HG03097 (cell line): Measurements from ENCODE around the gene KSR1.
"Not testable (repeated sequence)": the region's sequence is repeated elsewhere in the genome, so short reads cannot be mapped to it uniquely, and the experiment has no call there.

ENCODE experiments used
- ATAC-seq: cut with Tn5 transposase; IDR thresholded peaks from one replicate; pipeline ENCODE4 v1.9.1; 2021; ENCODE audit not compliant: unreplicated experiment, low FRiP score

Gene KSR1

DNA sequence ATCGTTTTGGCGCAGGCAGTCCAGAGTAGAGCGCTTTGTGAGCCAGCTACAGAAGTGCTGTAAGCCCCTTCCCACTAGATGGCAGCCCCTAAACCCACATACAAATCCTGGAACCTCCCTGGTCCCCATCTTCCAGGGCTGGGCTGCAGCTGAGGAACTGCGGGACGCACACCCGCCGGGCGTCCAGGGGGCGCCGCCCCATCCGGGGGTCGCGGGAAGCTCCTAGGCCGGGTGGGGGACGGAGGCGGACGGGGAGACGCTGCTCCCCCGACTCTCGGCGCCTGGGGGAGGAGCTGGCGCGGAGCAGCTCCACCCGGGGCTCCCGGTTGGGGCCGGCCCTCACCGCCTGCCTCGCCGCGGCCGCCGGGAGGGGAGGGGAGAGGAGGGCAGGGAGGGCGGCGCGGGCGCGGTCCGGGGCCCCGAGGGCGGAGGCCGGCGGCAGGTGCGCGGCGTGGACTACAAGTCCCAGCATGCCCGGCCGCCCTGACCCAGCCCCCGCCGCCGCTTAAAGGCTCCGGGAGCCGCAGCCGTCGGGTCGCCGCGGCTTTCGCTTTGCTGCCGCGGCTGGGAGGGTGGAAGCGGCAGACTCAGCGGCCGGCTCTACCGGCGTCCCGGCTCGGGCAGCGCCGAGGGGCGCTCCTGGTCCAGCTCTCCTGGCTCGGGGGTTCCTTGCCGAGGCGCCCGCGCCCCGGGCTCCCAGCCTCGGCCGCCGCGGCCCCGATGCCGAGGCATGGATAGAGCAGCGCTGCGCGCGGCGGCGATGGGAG, at the start of gene KSR1:
Gene KSR1, plus strand, starts transcription at position 535 of the 767 bp plus-strand sequence. Its CDS starts 196 bp downstream, at position 731.
- peak; percentile 87 for ATAC-seq

DNA sequence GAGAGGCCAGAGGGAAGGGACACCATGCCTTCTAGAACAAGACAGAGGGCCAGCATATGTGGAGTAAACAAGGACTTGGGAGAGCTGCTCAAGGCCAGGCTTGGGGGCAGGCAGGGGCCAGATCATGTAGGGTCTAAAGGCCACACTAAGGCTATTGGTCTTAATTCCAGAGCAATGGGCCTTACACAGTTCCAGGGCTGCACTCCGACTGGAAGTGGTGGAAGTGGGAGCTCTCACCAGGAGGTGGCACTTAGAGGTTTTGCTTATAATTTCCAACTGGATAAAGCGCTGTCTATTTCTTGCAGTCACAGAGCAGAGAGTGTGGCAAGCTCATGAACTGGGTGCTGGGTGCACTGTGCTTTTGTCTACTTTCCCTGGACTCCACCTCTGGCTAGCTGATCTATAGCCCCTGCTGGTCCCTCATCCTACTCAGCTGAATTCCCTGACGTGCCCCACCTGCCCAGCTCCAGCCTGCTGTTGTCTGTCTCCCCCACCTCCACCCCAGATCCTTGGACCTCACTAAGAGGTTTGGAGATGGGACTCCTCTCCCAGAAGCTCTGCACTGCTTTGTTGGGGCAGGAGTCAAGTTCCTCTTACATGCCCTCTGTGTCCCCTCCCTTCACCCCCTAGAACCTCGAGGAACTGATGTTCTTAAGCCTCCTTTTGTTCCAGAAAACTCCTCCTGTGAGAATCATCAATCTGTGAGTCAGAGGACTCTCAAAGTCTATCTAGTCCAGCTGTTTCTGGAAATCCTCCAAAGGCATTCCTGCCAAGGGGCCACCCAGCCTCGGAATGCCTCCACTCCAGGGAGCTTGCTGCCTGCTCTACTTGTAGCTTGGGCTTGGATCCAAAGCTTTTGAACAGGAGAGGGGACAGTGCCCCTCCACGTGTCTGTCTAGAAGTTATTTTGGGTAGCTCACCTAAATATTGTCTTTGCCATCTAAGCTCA, 48.1 kb upstream of the KSR1 start:
- no peak for ATAC-seq

DNA sequence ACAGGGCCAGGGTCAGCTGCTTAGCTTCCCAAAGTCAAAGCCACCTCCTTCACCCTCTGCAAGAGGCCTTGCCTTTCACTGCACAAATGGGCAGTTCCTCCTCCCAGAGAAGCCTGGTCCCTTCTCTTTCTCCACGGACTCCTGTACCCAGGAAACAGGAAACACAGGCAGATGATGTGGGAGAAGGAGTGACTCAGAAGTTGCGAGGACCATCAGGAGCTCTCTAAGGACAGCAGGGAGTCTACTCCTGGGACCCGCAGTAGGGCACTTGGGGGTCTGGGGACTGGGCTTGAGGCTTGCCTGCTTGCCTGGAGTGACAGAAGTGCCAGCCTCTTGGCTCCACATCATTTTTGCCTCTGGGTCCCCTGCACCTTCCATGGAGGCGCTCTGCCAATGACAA, 47.4 kb upstream of the KSR1 start:
- ATAC-seq, result no peak

DNA sequence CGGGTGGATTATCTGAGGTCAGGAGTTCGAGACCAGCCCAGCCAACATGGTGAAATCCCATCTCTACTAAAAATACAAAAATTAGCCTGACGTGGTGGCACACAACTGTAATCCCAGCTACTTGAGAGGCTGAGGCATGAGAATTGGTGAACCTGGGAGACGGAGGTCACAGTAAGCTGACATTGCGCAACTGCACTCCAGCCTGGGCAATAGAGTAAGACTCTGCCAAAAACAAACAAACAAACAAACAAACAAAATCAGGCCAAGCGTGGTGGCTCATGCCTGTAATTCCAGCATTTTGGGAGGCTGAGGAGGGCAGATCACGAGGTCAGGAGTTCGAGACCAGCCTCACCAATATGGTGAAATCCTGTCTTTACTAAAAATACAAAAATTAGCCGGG, 44.1 kb upstream of the KSR1 start:
- ATAC-seq, result not testable (repeated sequence)

DNA sequence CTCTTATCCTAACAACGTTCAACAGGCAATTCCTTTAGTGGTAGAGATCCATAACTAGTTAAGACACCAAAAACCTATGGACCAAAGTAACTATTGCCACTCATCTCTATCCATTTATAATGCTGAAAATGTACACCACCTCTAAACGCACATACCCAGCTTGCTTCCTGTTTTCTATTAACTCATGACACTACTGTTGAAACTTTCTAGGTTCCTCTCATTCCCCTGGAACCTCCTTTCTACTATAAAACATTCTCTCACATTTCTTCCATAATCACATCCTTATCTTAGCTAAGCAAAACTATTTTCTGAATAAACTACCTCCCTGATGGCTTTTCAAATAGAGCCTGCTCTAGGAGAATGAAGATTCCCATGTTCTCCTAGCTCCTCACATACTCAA, 42.9 kb upstream of the KSR1 start:
- ATAC-seq, result no peak

DNA sequence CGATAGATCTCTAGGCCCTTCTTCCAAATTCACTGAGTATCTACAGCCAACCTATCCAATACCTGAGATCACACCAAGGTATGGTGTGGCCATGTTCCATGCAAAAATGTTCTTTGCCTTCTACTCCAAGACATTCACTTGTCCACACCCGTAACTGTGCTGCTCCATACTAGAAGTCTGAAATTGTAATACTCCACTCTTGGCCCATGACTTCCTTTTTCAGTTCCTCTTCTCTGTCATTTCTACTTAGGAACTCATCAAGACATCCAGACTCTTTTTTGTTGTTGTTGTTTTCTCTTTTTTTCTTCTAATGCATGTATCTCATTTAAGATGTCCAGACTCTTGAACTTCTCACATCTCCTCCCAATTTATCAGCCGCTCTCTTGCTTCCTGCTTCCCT, 42.5 kb upstream of the KSR1 start:
- no peak for ATAC-seq

DNA sequence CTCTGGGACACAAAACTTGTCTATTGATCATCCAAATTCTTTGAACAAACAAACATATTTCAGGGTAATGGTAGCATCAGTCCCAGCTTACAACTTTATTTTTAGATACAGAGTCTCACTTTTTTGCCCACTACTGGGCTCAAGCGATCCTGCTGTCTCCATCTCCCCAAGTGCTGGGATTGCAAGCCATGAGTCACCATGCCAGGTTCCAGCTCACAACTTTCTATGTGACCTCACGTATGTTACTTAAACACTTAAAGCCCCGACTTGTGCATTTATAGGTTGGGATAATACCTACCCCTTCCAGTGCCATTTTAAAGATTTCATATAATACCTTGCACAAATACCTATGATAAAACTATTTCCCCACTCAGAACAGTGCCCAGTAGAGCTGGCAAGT, 42.0 kb upstream of the KSR1 start:
- no peak for ATAC-seq

DNA sequence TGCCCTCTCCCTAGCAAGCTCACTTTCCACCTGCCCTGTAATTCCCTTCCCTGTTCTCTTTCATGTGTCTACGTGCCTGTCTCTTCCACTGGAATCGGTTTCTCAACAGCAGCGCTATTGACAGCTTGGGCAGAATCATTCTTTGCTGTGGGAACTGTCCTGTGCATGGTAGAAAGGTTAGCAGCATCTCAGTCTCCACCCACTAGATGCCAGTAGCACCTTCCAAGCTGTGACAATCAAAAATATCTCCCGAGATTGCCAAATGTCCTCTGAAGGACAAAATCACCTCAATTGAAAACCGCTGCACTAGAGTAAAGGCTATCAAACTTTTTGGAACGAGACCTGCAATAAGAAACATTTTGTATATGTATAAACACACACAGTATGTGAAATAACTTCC, 41.6 kb upstream of the KSR1 start:
- ATAC-seq, result no peak

DNA sequence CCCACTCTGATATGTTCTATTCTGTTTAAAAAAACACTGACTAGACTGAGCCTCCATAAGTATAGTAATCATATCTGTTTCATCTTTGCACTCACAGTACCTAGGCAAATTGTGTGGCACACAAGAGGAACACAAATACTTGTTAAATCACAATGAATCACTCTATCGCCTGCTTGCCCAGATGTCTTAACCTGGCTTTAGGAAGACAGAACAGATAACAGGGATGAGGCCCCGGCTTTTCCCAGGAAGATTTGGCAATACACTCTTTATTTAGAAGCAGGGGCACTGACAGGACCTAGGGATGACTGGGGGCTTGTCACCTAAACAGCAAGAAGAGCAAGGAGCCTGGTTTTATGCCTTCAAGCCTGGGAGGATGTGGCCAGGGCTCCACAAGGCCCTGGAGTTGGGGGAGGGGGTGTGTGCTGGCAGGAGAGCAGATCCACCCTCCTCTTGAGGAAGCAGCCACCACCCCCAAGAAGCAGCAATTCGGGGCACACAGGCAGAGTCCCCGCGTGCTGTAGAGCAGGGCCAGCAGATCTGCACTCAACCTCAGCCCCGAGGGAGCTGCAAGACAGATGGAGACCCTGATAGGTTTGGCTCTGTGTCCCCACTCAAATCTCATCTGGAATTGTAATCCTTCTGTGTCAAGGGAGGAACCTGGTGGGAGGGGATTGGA, 41.0 kb upstream of the KSR1 start:
- no peak for ATAC-seq

DNA sequence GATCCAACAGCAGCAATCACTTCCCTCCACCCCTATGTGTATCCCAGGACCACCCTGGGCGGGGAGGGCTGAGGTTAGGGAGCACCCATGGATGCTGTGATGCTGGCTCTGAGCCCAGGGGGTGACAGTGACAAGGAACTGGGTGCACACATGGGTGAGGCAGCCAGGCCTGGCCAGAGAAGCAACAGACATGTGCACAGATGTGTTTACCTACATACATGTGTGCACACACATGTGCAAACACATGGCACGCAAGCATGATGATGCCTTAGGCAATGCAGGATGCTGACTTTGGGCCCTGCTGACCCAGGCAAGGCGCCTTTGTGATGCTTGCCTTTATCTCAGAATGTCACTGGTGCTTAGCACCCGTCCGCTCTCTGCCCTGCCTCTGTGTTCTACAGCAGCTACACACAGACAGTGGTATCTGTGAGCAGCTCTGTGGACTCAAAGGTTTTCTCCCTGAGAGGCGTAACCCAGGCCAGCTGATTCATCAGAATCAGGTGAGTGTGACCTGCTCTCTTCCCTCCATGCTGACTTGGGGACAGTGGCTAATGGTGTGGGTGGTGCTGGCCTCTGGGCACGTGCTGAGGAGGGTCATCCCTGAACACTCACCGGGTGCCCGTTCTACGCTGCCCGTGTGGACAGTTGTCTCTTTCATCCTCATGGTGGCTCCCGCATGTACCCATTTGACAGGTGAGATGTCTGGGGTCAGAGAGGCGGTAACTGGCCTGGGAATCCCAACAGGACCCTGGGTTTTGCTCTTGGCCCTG, 38.5 kb upstream of the KSR1 start:
- ATAC-seq, result no peak

DNA sequence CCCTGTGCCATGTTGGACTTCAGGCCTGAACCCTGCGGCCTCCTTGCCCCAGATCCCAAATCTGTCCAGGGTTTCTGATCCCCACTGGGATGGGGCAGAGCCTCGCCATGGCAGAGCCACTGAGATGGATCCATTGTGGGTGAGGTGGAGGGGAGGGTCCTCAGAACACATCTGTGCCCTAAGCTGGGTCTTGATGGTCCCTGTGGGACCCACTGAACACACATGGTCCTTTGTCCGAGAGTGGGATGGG, 38.0 kb upstream of the KSR1 start:
- no peak for ATAC-seq

DNA sequence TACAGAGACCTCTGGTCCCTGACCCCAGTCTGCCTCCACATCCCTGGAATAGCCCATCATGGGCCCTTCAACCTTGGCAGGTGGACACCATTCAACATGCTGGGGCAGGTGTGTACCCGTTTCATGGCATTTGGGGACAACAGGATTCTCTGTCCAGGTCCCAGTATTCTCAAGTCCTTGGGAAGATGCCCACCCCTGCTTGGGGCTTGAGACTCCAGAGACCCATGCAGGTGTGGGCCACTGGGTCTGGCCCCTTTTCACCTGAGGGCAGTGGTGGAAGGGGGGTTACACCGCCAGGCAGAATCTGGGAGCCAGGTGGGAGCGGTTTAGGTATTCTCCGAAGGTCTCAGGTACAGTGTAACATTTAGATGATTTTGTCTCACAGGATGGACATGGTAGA, 37.1 kb upstream of the KSR1 start:
- no peak for ATAC-seq

DNA sequence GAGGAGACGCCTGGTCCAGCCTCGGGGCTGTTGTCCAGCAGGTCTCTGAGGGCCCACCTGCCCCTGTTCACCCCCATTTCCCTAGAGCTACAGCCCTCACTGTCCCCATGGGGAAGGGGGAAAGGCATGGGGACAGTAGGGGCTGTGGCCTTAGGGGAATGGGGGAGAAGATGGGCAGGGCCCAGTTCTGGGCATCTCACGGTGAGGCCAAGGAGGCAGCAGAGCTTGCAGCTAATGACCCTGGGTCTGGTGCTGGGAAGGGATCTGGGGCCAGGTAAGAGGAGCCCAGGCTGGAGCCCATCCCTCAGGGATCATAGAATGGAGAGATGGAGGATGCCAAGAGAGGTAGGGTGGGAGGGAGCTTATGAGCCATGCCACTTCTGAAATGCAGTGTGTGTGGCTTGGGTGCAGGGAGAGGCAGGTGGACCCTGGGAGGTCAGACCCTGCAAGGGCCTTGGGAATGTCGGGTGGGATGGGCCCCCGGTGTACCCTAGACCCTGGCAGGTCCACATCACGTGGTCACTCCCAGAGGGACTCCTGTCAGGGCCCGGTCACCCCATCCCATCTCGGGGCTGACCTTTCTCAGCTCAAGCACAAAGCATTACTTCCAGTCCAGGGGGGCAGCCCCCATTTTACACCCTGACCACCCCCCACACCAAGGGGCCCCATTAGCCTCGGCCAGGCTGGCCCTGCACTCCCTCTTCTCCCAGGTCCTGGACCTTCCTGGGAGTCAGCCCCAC, 35.9 kb upstream of the KSR1 start:
- no peak for ATAC-seq

DNA sequence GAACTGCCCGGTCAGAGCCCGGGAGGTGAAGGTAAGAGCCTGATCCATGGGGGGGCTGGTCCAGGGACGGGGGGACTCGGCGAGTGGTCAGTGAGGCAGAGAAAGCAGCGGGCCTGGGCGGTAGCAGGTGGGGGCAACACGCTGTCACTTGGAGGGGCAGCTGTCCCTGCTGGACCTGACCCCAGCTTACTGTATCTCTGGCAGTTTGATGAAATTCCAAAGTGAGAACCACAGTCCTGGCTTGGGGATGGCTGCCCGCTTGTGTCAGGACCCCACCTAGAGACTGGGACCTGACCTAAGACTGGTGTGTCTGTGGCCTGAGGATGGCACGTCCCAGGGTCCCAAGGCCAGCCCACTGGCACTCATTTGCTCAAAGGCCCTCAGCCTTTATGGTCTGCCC, 35.1 kb upstream of the KSR1 start:
- no peak for ATAC-seq

DNA sequence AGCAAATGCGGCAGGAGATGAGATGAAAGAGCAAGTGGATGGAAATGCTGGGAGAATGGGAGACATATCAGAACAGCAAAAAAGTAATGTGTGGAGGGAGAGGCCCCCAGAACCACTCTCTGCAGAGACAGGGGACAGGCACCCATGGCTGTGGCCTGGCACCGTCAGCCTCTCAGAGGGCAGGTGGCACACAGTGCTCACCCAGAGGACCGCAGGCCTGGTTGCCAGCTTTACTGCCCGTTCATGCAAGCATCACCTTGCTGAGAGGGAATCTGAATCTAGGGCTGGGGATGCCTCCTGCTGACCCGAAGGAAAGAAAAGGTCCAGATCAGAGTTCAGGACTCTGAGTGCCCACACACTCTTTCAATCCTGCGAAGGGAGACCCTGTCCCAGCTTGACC, 34.6 kb upstream of the KSR1 start:
- not testable (repeated sequence) for ATAC-seq

DNA sequence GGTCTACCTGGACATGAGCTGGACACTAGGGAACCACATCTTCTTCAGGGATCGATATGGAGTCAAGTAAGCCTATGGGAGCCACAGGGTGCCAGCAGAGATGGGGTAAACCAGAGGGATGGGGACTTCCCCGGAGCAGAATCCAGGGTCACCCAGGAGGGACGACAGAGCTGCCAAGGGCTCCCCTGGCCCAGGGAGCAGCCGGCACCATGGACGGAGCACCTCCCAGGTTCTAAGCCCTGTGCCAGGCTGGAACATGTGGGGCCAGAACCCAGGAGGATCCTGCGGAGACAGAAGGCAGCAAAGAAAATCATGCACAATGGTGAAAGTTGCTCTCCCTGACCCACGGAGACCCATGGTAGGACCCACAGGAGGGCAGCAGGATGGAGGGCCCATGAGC, 33.6 kb upstream of the KSR1 start:
- ATAC-seq, result no peak

DNA sequence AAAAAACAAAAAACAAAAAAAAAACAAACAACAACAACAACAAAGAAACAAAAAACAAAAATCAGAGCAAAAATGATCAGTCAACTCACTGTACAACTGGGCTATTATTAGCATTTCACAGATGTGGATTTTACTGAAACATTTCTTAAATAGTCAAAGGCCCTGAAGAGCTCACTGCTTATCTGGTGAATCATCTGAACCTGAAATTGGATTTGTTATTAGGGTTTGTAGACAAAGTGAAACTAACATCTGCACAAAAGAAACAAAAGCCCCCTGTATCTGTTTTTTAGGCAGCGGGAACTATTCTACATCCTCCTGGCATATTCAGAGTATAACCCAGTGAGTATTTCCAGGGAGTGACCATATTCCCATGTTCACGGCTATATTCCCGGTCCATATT, 32.6 kb upstream of the KSR1 start:
- no peak for ATAC-seq

DNA sequence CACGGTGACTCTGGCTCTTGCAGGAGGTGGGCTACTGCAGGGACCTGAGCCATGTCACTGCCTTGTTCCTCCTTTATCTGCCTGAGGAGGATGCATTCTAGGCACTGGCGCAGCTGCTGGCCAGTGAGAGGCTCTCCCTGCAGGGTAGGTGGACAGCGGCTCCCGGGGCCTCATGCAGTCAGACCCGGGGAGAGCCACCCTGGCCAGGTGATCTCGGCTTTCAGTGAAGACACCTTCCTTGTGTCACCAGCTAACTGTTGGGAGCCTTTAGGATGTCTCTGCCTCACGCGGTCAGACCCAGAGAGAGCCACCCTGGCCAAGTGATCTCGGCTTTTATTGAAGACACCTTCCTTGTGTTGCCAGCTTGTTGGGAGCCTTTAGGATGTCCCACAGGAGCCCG, 31.7 kb upstream of the KSR1 start:
- no peak for ATAC-seq

DNA sequence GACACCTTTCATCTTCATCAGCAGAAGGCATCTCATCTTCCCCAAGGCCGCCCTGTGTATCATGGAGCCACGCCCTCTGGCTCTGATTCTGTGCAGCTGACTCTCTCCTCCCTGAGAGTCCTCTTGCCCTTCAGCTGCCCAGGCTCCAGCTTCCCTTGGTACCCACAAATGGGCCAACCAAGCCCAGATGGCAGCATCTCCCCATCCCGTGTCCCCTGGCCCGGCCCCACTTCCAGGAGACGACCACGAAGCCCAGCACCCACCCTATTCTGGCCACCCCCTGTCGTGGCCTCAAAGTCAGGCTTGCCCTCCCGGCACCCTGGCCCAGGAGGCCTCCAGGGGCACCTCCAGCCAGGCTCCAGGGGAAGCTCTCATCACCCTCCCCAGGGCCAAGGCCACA, 31.3 kb upstream of the KSR1 start:
- no peak for ATAC-seq

DNA sequence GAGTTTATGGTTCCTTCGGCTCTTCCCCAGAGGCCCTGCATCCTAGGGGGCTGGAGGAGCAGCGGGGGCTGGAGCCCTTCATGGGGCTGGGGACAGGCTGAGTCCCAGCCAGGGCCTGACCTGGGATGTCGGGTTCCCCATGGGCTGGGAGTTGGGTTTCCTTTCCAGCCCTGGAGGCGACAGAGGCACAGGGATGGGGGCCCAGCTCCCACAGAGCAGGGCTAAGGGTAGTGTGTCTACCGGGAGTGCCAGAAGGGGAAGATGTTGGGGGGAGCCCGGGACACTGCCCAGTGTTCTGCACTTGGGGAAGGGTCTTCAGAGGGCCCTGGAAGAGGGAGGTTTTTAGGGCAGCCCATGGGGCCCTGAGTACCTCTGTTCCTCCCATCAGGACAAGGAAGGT, 30.7 kb upstream of the KSR1 start:
- ATAC-seq, result not testable (repeated sequence)
